Measurements from ENCODE around the gene MCTP2. TPM values are rescaled to one million over a fixed set of nuclear protein-coding genes. Genes with fewer than 3 reads are reported as not detected.
"Not testable (repeated sequence)": the region's sequence is repeated elsewhere in the genome, so short reads cannot be mapped to it uniquely, and the experiment has no call there.

The MCTP2 gene
- total RNA-seq, 1 donor from 2014 or later: 35.3 TPM

DNA sequence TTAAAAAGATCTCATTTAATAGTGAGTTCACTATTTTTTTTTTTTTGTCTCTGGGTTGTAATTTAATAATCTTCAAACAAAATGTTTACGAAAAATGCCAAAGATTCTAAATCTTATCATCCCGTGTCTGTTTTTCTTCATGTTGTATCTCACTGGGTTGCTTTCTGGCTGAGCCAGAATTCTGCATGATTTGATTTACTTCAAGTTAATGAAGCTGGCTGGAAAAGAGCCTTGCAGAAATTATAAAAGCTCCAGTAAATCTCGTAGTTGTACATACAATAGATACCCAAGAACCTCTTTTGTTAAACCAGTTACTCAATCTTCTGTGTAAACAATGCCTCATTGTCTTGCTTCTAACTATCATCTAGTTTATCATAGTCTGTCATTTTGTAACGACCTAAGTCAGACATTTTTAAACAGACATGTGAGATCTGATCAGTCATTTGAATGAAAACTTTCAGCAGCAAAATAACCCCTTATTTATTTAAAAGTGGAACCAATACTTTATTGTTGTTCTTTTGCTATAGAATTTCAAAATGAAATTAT, 249.0 kb downstream of the MCTP2 start:
- intact Hi-C loops (cut with DNase I): no loop called here

DNA sequence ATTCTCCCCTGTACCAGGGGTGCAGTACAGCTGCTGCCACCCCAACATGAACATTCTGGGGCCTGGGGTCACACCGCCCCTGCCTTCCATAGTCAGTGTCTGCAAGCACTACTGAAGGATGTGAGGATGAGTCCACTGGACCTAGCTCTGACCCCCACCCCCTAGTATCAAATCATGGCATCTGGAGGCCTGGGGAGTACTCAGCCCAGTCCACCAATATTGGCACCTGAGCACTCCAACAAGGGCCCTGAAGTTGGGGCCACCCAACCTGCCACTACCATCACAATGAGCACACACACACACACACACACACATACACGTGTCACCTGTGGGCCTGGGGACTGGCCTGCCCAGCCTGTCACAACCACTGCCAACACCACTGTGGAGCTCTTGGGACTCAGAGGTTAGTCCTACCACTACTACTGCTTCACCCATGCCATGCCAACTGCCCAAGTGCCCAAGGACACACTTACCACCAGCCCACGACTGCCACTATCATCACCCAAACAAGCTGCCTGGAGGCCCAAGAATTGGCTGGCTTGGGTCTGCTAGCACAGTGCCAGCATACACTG, 253.9 kb downstream of the MCTP2 start:
- H3K4me3 ChIP-seq: no peak overlapping the region
- no peak overlapping the region for H3K27ac ChIP-seq
- H3K9me3 ChIP-seq: no peaks in the 10 kb centered on the region
- peak; percentile 28 for ATAC-seq
- no peak for DNase-seq
- H3K36me3 ChIP-seq: no peaks in the 10 kb centered on the region
- intact Hi-C loops (cut with DNase I): no loop called here
- H3K27me3 ChIP-seq: no peaks in the 10 kb centered on the region
- H3K4me1 ChIP-seq: no peaks in the 10 kb centered on the region
- TF ChIP-seq, protein P1, sequence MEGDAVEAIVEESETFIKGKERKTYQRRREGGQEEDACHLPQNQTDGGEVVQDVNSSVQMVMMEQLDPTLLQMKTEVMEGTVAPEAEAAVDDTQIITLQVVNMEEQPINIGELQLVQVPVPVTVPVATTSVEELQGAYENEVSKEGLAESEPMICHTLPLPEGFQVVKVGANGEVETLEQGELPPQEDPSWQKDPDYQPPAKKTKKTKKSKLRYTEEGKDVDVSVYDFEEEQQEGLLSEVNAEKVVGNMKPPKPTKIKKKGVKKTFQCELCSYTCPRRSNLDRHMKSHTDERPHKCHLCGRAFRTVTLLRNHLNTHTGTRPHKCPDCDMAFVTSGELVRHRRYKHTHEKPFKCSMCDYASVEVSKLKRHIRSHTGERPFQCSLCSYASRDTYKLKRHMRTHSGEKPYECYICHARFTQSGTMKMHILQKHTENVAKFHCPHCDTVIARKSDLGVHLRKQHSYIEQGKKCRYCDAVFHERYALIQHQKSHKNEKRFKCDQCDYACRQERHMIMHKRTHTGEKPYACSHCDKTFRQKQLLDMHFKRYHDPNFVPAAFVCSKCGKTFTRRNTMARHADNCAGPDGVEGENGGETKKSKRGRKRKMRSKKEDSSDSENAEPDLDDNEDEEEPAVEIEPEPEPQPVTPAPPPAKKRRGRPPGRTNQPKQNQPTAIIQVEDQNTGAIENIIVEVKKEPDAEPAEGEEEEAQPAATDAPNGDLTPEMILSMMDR (IDR thresholded peaks at IDR 0.05): no peak

More for the DNA sequence above, 249.0 kb downstream of the MCTP2 start:
- H3K4me3 ChIP-seq: no peak overlapping the region
- DNase-seq (no peak), ATAC-seq (no peak)
- no peaks in the 10 kb centered on the region for H3K27me3 ChIP-seq
- TF ChIP-seq, protein P1 (IDR thresholded peaks at IDR 0.05): no peak
- H3K27ac ChIP-seq: no peak overlapping the region
- no peaks in the 10 kb centered on the region for H3K4me1 ChIP-seq
- peaks cover 21% of the 10 kb centered on the region for H3K36me3 ChIP-seq
- no peaks in the 10 kb centered on the region for H3K9me3 ChIP-seq

DNA sequence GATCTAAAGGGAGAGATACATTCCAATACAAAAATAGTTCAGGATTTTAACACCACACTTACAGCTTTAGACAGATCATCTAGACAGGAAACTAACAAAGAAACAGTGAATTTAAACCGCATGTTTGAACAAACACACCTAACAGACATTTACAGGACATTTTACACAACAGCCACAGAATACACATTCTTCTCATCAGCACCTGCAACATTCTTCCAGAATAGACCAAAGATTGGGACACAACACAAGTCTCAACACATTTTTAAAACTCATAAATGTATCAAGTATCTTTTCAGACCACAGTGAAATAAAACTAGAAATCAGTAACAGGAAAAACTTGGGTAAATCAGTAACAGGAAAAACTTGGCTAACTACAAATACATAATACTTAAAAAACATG, 256.3 kb downstream of the MCTP2 start:
- ATAC-seq: no peak
- DNase-seq: no peak
- H3K9me3 ChIP-seq: no peaks in the 10 kb centered on the region

DNA sequence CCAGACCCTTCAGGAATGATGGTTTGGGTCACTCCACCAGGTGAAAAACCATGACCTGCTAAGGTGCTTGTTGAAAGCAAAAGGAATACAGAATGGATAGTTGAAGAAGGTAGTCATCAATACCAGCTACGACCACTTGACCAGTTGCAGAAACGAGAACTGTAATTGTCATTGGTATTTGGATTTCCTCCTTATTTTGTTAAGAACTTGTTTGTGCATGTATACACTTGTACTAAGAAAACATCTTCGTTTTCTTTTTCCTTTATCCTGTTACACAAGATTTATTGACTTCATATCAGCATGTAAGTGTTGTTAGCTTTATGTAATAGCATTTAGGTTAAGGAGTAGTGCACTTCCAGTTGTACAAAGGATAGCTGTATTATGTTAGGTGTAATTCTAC, 261.8 kb downstream of the MCTP2 start:
- TF ChIP-seq, protein P1 (IDR thresholded peaks at IDR 0.05): no peak
- DNase-seq (no peak), ATAC-seq (no peak)
- no peaks in the 10 kb centered on the region for H3K27me3 ChIP-seq
- intact Hi-C loops (cut with DNase I): no loop called here
- H3K36me3 ChIP-seq: no peaks in the 10 kb centered on the region
- no peaks in the 10 kb centered on the region for H3K9me3 ChIP-seq
- no peaks in the 10 kb centered on the region for H3K4me1 ChIP-seq
- H3K27ac ChIP-seq: no peak overlapping the region
- H3K4me3 ChIP-seq: no peak overlapping the region

More for the DNA sequence above, 256.3 kb downstream of the MCTP2 start:
- H3K27ac ChIP-seq: no peak overlapping the region
- H3K27me3 ChIP-seq: no peaks in the 10 kb centered on the region
- H3K36me3 ChIP-seq: no peaks in the 10 kb centered on the region
- H3K4me3 ChIP-seq: no peak overlapping the region
- intact Hi-C loops (cut with DNase I): no loop called here
- no peaks in the 10 kb centered on the region for H3K4me1 ChIP-seq
- TF ChIP-seq, protein P1 (IDR thresholded peaks at IDR 0.05): no peak

DNA sequence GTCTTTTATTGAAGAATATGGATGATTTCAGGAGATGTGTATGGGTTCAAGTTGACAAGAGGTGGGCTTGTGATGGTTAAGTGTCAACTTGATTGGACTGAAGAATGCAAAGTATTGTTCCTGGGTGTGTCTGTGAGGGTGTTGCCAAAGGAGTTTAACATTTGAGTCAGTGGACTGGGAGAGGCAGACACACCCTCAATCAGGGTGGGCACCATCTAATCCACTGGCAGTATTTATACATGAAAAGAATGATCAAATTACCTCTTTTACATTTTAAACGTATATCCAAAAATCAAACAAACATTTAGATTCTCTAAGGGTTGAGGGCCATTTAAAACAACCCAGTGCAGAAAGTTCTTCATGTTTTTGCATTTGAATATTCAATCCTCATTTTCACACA, 262.2 kb downstream of the MCTP2 start:
- H3K4me1 ChIP-seq; H3K9me3 ChIP-seq; H3K27ac ChIP-seq; H3K36me3 ChIP-seq; DNase-seq; ATAC-seq; H3K27me3 ChIP-seq; H3K4me3 ChIP-seq; intact Hi-C loops (cut with DNase I): not testable (repeated sequence)

DNA sequence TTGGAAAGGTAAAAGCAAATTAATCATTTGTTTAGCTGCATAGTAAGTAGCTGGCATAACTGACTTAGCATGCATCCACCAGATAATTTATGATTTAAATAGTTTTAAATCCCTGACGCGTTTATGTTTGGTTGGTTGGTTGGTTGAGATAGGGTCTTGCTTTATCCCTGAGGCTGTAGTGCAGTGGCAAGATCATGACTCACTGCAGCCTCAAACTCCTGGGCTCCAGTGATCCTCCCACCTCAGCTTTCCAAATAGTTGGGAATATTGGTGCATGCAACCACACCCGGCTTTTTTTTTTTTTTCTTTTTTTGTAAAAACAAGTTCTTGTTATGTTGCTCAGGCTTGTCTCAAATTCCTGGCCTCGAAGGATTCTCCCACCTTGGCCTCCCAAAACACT, 263.4 kb downstream of the MCTP2 start:
- intact Hi-C loops (cut with DNase I): no loop called here

More for the DNA sequence above, 263.4 kb downstream of the MCTP2 start:
- H3K4me1 ChIP-seq: no peaks in the 10 kb centered on the region
- H3K9me3 ChIP-seq: no peaks in the 10 kb centered on the region
- DNase-seq (no peak), ATAC-seq (no peak)
- no peak overlapping the region for H3K27ac ChIP-seq
- H3K27me3 ChIP-seq: no peaks in the 10 kb centered on the region
- TF ChIP-seq, protein P1 (IDR thresholded peaks at IDR 0.05): no peak
- H3K4me3 ChIP-seq: no peak overlapping the region
- H3K36me3 ChIP-seq: no peaks in the 10 kb centered on the region
